ENCODE data around the gene POLR2E.

- no peak for TF ChIP-seq YY1 (IDR thresholded peaks at IDR 0.05; ENCODE audit: extremely low read depth, insufficient replicate concordance, low read depth, low read length)
- no peak for TF ChIP-seq CTCF (IDR thresholded peaks at IDR 0.05 in 2 of 3, conservative IDR thresholded peaks at IDR 0.05 in 1 of 3; ENCODE audit: borderline replicate concordance in 1 of 3, insufficient read depth in 1 of 3, low read depth in 2 of 3, low read length in 2 of 3)
- TF ChIP-seq POLR2AphosphoS5 (IDR thresholded peaks at IDR 0.05; ENCODE audit: low read depth, low read length), result no peak
- TF ChIP-seq ZBTB33 (IDR thresholded peaks at IDR 0.05; ENCODE audit: extremely low read depth, insufficient replicate concordance, low read length), result no peak
- no peak for TF ChIP-seq JUND (IDR thresholded peaks at IDR 0.05)
- no peak for TF ChIP-seq SIN3A (IDR thresholded peaks at IDR 0.05; ENCODE audit: low read depth)
- no peak for TF ChIP-seq REST (IDR thresholded peaks at IDR 0.05; ENCODE audit: low read depth)
- TF ChIP-seq EZH2phosphoT487 (IDR thresholded peaks at IDR 0.05; ENCODE audit: borderline replicate concordance), result no peak
- TF ChIP-seq EZH2 (IDR thresholded peaks at IDR 0.05), result no peak
Observed at GRCh38 chr19:1122021-1122971, 27.1 kb upstream of the POLR2E start.
